ENCODE data around the gene FHL2.

DNA sequence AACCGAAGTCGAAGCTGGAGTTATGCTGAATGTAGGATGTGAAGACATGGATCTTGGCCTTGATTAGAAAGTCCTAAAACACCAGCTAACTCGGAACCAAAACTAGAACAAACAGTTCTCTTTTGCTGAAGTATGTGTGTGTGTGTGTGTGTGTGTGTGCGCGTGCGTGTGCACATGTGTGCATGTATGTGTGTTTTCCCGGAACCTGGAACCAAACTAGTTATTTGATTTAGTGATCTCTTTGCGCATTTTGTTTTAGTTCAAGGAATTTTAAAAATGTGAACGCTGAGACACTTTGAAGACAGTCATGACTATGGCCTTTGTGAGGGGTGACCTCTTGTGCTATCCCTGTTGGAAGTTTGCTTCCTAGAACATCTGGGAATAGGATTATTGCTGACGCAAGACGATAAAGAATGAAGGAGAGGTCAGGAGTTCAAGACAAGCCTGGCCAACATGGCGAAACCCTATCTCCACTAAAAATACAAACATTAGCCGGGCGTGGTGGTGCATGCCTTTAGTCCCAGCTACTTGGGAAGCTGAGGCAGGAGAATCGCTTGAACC is 23.8 kb downstream of the FHL2 start:
- TF ChIP-seq CTCF (conservative IDR thresholded peaks at IDR 0.05; ENCODE audit: low read length) (no peak), EZH2phosphoT487 (IDR thresholded peaks at IDR 0.05; ENCODE audit: borderline replicate concordance, low read depth, low read length) (no peak)

All from OCI-LY7 (cell line).